Glomerular endothelial cell (primary cell): ENCODE data around the gene BCL2L1. TPM values are rescaled to one million over a fixed set of nuclear protein-coding genes. Genes with fewer than 3 reads are reported as not detected.

Experiments
- DNase-seq: peaks from one replicate; pipeline ENCODE4 v3.0.0-alpha.2; 2011; ENCODE audit warnings: low read depth, low spot score; ENCODE audit errors: extremely low read depth
- total RNA-seq: library from RNA; depleted of rRNA; stranded (reverse); fragments of >200 nt; gene quantifications from 2 replicates; pipeline ENCODE4 v1.2.3, GENCODE V29; 2015

The BCL2L1 gene
- total RNA-seq, 1 donor from 2014 or later: 143 TPM

DNA sequence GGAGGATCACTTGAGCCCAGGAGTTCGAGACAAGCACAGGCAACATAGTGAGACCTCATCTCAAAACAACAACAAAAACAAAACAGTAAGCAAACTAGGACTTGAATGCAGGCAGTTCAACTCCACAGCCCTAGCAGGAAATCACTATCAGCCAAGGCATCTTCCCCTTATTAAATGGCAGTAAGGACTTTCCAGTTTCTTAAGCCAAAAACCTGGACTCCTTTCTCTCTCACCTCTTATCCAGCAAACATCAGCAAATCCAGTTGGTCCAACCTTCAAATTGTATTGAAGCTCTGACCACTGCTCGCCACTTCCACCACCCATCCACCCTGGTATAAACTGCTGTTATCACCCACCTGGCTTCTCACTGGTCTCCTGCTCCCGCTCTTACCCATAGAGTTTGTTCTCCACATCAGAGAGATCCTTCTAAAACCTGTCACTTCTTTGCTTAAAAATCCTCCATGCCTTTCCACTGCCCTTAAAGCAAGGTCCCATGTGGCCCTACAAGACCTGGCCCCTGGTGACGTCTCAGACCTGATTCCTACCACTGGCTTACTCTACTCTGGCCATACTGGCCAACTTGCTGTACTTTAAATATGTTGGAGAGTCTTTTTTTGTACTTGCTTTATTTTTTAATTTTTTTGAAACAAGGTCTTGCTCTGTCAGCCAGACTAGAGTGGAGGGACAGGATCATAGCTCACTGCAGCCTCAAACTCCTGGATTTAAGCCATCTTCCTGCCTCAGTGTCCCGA is 27.6 kb downstream of the BCL2L1 start:
- no peak for DNase-seq

DNA sequence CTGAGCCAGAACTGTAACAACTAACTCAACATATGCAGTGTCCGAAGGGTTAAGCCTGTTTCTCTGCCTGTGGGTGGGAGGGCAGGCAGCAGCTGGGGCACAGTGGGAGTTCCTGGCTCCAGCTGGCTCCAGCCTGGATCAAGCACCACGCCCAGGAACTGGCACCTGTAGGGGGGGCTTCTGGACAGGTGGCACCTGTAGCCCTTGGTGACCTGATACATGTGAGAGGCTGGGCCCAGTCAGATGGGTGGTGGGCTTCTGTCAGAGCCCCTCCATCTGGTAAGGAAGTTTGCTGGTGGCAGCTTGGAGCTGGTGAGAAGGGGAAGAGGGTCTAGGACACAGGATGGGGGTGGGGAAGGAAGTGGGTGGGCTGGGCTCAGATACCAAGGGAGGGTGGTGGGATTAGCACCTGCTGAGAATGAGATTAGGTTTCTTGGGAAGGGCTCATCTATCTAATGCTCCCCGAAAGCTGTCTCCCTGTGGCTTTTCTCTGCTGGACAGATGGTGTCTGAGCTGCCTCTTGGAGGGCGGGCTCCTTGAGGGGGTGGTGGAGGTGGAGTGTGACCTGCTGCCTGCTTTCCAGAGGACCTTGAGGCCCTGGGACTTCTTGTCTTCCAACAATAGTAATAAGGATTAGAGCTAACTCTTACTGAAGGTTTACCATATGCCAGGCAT is 28.5 kb downstream of the BCL2L1 start:
- no peak for DNase-seq

DNA sequence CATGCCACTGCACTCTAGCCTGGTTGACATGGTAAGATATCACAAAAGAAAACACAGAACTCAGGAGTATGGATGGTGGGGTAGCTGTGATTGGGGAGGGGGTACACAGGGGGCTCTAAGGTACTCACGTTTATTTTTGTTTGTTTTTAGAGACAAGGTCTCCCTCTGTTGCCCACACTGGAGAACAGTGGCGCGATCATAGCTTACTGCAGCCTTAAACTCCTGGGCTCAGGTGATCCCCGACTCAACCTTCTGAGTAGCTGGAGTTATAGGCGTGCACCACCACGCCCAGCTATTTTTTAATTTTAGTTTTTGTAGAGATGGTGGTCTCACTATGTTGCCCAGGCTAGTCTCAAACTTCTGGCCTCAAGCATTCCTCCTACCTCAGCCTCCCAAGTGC is 29.3 kb downstream of the BCL2L1 start:
- no peak for DNase-seq

DNA sequence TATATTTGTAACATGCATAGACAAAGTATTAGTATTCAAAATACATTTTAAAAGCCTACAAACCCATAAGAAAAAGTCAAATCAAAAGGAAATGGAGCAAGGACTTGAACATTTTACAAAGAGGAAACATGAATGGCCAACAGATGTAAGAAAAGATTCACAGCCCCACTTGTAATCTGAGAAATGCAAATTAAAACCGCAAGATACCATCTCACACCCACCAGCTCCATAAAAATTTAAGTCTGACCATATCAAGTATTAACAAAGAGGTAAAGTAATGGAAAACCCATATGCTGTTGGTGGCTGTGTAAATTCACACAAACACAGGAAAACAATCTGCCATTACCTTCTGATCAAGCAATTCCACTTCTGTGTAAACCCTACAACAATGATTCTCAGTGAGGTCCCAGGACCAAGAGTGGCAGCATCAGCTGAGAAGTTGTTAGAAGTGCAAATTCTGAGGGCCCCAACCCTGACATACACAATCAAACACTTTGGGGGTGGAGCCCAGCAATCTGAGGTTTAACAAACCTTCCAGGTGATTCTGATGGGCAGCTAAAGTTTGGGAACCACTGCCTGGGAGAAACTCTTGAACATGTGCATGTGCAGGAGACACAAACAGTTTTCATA is 30.9 kb downstream of the BCL2L1 start:
- DNase-seq: no peak

DNA sequence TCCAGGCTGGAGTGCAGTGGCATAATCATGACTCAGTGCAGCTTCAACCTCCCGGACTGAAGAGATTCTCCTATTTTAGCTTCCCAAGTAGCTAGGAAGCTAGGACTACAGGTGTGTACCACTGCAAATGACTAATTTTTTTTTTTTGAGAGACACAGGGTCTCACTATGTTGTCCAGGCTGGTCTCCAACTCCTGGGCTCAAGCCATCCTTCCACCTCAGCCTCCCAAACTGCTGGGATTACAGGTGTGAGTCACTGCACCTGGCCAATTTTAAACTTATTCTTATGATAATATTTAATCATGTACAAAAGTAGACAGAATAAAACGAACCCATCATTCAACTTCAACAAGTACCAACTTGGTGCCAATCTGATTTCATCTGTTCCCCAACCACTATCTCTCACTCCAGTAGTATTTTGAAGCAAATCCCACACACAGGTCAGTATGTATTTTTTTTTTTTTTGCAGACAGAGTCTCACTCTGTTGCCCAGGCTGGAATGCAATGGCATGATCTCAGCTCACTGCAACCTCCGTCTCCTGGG is 32.5 kb downstream of the BCL2L1 start:
- DNase-seq: no peak

DNA sequence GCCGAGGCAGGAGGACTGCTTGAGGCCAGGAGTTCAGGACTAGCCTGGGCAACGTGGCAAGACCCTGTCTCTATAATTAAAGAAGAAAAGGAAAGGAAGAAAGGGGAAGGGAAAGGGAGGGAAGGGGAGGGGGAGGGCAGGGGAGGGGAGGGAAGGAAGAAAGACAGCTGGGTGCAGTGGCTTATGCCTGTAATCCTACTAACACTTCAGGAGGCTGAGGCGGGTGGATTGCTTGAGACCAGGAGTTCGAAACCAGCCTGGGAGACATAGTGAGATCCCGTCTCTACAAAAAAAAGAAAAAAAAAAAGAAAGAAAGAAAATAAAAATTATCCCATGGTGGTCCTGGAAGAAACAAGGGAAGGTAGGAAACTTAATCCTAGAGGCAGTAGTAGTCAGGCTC is 33.5 kb downstream of the BCL2L1 start:
- DNase-seq: no peak

DNA sequence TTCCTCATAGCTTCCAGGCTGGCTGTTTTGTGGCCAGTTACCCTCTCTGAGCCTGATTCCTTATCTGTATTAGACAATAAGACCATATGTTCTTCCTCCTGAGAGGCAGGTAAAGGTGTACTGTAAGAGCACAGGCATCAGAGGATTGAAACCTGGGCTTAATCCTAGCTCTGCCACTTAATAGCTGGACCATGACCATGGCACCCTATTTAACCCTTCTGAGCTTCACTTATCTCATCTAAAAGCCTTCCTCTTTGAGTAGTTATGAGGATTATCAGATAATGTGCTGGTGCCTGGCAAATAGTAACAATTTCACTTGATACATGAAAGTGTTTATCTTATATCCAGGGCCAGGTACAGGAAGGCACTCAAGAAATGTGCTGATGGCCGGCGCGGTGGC is 34.9 kb downstream of the BCL2L1 start:
- no peak for DNase-seq

DNA sequence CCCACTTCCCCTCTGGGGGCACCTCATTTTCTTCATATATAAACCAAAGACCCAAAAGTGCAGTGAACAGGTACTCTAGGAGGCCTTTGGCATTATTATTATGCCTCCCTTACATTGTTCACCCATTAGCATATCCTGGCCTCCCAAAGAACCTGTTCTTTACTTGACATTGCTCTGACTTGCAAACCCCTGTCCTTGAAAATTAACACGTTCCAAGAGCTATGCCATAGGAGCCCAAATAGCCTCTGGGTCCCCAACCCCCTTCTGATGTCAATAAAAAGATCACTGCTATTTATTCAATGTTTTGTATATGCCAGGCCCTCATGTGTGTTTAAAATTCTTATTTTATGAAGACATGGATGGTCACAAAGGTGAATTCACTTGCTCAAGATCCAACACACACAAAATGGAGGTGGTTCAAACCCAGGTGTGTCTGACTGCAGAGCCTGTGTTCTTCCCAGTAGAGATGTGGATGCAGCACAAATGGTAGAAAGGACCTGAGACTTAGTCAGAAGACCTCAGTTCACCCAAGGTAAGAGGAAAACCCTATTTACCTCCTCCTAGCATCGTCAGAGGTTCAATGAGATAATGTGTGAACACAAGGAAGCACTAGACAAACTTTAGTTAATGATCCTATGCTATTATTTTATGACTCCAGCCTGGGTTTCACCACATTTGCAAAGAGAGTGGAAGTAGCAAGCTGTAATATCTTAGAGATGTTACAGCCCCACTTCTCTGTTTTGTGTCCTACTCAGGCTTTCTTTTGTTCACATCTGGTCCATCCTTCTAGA is 36.6 kb downstream of the BCL2L1 start:
- DNase-seq: no peak

DNA sequence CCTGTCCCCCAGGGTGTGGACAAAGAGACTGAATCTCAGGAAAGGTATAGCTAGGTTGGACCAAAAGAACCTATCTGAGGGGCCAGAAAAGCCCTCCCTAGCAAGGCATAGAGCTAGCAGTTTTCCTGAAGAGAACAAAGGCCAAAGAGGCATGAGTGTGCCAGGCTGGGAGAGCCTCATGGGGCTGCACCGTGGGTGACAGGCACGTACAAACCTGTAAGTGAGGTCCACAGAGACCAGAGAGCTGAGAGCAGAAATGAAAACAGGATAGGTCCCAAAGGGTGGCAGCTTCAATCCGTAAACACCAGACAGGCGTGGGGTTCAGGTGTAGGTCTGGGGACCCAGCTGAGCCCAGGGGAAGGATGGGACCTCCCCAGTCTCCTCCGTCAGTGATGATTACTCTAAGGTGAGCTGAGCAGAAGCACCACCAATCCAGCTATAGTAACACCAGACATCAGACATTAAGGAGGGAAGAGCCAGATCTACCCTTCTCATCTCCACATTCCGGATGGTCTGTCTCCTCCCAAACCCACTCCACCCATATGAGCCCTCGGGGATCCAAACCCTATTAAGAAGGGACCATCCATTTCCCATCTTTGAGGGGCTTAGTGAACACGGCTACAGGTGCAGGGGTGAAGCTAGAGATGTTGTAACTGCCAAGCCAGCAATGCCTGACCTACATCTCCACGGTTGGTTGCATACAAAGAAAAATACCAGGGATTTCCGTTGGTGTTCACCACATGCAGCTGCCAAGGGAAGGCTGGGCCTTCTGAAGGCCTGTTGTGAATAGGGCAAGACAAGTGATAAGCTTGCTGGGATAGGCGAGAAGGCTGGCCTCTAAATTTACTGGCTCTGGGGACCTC is 38.3 kb downstream of the BCL2L1 start:
- DNase-seq: no peak

DNA sequence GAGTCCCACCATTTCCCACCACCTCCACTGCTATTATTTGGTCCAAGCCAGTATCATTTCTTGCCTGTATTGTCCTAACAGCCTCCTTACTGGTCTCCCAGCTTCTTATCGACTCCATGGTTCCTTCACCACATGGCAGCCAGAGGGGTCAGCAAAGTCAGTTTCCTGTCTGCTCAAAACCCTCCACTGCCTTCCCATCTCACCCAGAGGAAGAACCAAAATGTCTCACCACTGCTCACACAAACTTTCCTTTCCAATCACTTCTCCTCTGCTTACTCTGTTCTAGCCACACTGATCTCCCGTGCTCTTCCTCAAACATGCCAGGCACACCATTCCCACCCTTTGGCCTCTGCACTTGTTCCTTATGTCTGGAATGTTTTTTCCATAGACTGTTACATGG is 39.7 kb downstream of the BCL2L1 start:
- DNase-seq: no peak

DNA sequence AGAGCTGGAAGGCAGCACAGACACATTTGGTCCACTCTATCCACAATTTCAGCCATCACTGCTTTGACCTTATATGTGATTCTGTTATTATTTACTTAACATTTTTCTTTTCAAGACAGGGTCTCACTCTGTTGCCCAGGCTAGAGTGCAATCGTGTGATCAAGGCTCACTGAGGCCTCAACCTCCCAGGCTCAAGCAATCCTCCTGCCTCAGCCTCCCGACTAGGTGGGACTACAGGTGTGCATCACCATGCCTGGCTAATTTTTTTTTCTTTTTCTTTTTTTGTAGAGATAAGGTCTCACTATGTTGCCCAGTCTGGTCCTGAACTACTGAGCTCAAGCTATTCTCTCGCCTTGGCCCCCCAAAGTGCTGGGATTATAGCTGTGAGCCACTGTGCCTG is 40.3 kb downstream of the BCL2L1 start:
- no peak for DNase-seq

DNA sequence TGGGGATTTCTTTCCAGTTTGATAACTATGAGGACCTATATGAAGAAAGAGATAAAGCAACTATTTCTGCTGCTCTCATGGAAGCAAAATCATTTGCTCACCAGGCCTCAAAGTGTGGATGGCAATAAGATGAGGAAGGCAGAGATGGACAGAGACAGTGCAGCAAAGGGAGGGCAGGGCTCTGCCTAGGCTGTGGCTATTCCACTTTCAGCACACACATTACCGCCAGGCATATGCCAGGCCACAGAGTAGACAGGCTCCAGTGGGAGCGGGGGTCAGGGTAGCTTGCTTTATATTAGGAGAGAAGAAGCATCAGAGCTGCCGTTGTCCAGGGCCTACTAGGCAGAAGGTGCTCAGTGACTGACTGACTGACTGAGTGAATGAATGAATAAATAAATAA is 40.9 kb downstream of the BCL2L1 start:
- no peak for DNase-seq

DNA sequence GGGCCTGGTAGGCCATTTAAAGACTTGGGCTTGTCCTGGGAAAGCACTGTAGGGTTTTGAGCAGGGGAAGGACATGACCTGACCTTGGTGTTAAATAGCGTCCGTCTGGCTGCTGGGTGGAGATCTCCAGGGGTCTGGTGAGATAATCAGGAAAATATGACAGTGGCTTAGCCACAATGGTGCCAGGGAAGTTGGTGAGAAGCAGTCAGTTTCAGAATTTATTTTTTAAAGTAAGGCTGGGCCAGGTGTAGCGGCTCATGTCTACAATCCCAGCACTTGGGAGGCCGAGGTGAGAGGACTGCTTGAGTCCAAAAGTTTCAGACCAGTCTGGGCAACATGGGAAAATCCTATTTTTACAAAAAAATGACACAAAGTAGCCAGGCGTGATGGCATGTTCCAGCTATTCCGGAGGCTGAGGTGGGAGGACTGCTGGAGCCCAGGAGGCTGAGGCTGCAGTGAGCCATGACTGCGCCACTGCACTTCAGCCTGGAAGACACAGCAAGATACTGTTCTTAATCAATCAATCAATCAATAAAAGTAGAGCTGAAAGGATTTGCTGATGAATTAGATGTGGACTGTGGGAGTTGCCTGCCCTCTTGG is 41.4 kb downstream of the BCL2L1 start:
- DNase-seq: no peak

DNA sequence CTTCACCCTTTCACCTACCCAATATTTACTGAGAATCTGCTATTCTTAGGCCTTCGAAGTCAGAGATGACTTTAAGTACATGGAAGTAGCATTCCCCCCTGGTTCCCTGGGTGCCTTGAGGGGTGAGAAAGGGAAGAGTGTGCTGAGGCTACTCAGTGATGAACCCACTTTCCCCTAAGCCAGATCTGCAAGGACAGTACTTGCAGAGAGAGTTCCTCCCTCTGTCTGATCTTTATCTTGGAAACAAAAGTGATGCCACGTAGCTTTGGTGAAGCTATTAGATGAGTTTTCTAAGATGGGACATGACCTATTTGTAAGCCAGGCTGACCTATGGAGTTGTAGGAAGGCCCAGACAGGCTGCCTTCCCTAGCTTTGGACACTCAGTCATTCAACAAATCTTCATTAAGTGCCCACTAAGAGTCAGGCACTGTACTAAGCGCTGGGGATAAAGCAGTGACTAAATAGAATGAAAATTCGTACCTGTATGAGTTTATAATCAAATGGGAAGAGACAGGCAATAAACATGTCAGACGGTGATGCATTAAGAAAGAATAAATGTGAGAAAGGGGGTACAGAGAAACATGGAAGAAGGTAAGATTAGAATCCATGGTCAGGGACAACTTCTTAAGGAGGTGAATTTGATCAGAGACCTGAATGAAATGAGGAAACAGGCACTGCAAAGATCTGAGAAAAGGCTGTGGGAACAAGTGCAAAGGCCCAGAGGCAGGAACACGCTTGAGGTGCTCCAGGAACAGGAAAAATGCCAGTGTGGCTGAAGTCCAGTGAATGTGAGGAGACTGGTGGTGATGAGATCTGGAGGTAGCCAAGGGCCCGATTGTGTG is 42.2 kb downstream of the BCL2L1 start:
- DNase-seq: no peak

DNA sequence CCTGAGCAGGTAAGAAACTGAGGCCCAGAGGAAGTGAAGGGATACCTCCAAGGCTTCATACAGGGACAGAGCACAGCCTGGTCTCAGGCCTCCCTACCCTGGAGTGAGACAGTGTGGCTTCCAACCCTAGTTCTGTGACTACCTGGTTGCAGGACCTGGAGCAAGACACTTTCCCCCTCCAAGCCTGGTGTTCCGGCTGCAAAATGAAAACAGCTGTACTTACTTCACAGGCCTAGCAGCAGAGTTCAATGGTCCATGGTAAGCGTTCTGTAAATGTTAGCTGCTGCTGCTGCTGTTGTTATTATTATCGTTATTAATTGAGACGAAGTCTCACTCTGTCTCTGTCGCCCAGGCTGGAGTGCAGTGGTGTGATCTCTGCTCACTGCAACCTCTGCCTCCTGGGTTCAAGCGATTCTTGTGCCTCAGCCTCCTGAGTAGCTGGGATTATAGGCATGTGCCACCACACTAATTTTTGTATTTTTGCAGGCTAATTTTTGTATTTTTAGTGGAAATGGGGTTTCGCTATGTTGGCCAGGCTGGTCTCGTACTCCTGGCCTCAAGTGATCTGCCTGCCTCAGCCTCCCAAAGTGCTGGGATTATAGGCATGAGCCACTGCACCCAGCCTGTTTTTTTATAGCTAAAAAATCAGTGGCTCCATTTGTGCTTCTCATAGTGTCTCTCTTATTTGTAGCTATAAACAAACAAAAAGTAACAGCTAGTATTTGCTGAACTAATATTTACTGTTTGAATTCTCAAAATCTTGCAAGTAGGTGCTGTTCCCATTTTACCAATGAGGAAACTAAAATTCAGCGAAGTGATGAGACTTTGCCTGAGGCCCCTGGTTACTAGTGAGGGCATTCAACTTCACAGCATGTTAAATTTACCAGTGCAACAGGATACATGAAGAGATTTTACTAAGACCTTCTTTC is 43.0 kb downstream of the BCL2L1 start:
- no peak for DNase-seq

DNA sequence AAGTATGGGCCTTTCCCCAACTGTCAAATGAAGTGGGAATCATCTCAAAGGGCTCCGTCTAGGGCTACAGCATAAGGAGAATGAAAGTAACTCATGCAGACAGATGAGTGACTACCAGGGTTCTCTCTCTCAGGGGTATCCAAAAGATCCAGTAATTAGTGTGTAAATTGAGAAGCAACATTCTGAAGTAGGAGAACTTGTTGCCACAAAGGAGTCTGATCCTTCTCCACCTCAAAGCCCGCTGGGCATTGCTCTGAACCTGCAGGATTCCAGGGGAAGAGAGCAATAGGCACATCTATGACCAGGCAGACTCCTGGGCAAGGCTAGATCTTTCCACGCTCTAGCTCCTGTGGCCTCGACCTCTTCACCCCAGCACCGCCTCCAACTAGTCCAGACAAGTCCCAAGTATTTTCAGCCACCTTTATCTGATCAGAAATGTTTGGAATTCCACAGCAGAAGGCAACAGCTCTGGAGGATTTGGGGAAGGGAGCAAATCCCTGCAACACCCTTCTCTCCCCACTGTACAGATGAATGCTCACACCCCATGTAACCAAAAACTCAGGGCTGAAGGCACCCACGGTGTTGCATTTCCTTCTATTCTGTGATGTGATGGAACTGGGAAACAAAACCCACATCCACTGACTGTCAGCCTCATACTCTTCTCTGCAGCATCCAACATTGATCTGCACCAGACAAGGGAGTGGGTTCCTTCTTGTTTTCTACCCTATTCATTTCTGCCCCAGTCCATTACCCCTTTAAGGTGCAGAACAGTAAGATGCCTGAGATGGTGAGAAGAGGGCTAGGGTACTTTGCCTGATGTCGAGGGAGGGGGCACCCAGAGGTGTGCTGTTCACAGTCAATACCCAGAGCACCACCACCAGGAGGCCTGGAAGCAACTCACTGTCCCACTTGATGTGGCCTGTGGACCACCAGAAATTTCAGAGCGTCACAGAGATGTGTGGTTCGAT is 44.0 kb downstream of the BCL2L1 start:
- no peak for DNase-seq
